HL-60 (cell line): ENCODE measurements around the gene EZH1.
A peak's percentile ranks its signal among the peaks of the same experiment; 100 is the strongest.

ENCODE experiments used
- DNase-seq, 2 experiments: peaks; one replicate each; pipeline ENCODE4 v3.0.0-alpha.2; 2010 to 2020; ENCODE audit warnings: low read depth in 1 of 2, low spot score in 1 of 2
- H3K27ac ChIP-seq: fragments of 250-450 bp; sonication (Bioruptor Pico); replicated peaks from 2 replicates; pipeline ENCODE4 v1.5.1; 2020; ENCODE audit warnings: mild to moderate bottlenecking, moderate library complexity
- H3K27me3 ChIP-seq: fragments of 250-450 bp; sonication (Bioruptor Pico); 2 replicates; pipeline ENCODE4 v1.5.1; 2021; ENCODE audit warnings: mild to moderate bottlenecking, moderate library complexity; ENCODE audit not compliant: insufficient read depth, poor library complexity, severe bottlenecking
- H3K4me3 ChIP-seq: replicated peaks from 2 replicates; pipeline ENCODE4 v1.5.1; 2011; ENCODE audit warnings: mild to moderate bottlenecking, control low read depth, low read length; ENCODE audit not compliant: insufficient read depth
- CTCF ChIP-seq: IDR thresholded peaks from one replicate; pipeline ENCODE4 v1.5.1; 2011; ENCODE audit warnings: low read length, control low read depth, inconsistent platforms; ENCODE audit not compliant: insufficient read depth
- GABPA ChIP-seq: IDR thresholded peaks from 2 replicates; pipeline ENCODE4 v1.6.1; 2012; ENCODE audit warnings: low read depth
- POLR2AphosphoS5 ChIP-seq: IDR thresholded peaks from 2 replicates; pipeline ENCODE4 v1.6.1; 2012; ENCODE audit warnings: low read depth
- REST ChIP-seq: IDR thresholded peaks from 2 replicates; pipeline ENCODE4 v1.6.1; 2012; ENCODE audit warnings: low read depth; ENCODE audit not compliant: insufficient replicate concordance
- SPI1 ChIP-seq: IDR thresholded peaks from 2 replicates; pipeline ENCODE4 v1.6.1; 2012; ENCODE audit warnings: low read depth, mild to moderate bottlenecking, borderline replicate concordance

The EZH1 gene

GRCh38 chr17:42787266-42787665 lies 42.4 kb upstream of the EZH1 start:
- no peak for DNase-seq
- TF ChIP-seq GABPA (no peak), POLR2AphosphoS5 (no peak), SPI1 (no peak), CTCF (no peak), REST (no peak)
- Histone ChIP-seq H3K27me3 (peaks cover 39% of the 10 kb centered on the region), H3K4me3 (no peak overlapping the region), H3K27ac (no peak overlapping the region)

- no peak for TF ChIP-seq CTCF
- TF ChIP-seq REST, result no peak
- TF ChIP-seq SPI1, result no peak
- no peak for TF ChIP-seq GABPA
- no peak for TF ChIP-seq POLR2AphosphoS5
- H3K27me3 ChIP-seq, result peaks cover 51% of the 10 kb centered on the region
- no peak for DNase-seq
- no peak overlapping the region for H3K4me3 ChIP-seq
- H3K27ac ChIP-seq, result no peak overlapping the region
Measured at GRCh38 chr17:42784811-42785592, 40.2 kb upstream of the EZH1 start.

- peaks cover 51% of the 10 kb centered on the region for H3K27me3 ChIP-seq
- TF ChIP-seq POLR2AphosphoS5 (no peak), SPI1 (peak; percentile 92)
- H3K27ac ChIP-seq, result no peak overlapping the region
- DNase-seq, result peak in 1 of 2 experiments; percentile 36
- no peak overlapping the region for H3K4me3 ChIP-seq
Measured at GRCh38 chr17:42784409-42784808, 39.6 kb upstream of the EZH1 start.

GRCh38 chr17:42783791-42784138 lies 38.9 kb upstream of the EZH1 start:
- Histone ChIP-seq H3K27me3 (peaks cover 51% of the 10 kb centered on the region), H3K27ac (no peak overlapping the region), H3K4me3 (no peak overlapping the region)
- TF ChIP-seq GABPA (no peak), CTCF (no peak), SPI1 (no peak), REST (no peak), POLR2AphosphoS5 (no peak)
- no peak for DNase-seq
